ENCODE data around the gene HINT3.

The HINT3 gene

GRCh38 chr6:125942672-125943527 lies 13.7 kb upstream of the HINT3 start:
- H3K27me3 ChIP-seq (ENCODE audit: insufficient read depth, low read depth): no peaks in the 10 kb centered on the region
- no peaks in the 10 kb centered on the region for H3K79me2 ChIP-seq (ENCODE audit: insufficient read depth, low read depth)
- H2AFZ ChIP-seq (ENCODE audit: low read depth): no peak overlapping the region
- no peaks in the 10 kb centered on the region for H3K36me3 ChIP-seq (ENCODE audit: insufficient read depth)
- no peaks in the 10 kb centered on the region for H3K4me1 ChIP-seq (ENCODE audit: low read depth, poor library complexity, severe bottlenecking)
- no peaks in the 10 kb centered on the region for H4K20me1 ChIP-seq (ENCODE audit: insufficient read depth)
- no peak for TF ChIP-seq CTCF (conservative IDR thresholded peaks at IDR 0.05; ENCODE audit: low read depth, low read length)
- no peak overlapping the region for H3K4me2 ChIP-seq
- H3K9ac ChIP-seq: no peak overlapping the region
- no peak overlapping the region for H3K27ac ChIP-seq
- H3K4me3 ChIP-seq (IDR thresholded peaks at IDR 0.05; ENCODE audit: insufficient read depth, low read depth, low read length): no peak overlapping the region

- H3K27ac ChIP-seq: no peak overlapping the region
- H3K4me1 ChIP-seq (ENCODE audit: low read depth, poor library complexity, severe bottlenecking): no peaks in the 10 kb centered on the region
Measured at GRCh38 chr6:125943528-125944433, 12.8 kb upstream of the HINT3 start.

GRCh38 chr6:125944434-125944816 lies 12.1 kb upstream of the HINT3 start:
- no peak overlapping the region for H3K9ac ChIP-seq
- no peak overlapping the region for H2AFZ ChIP-seq (ENCODE audit: low read depth)
- no peaks in the 10 kb centered on the region for H4K20me1 ChIP-seq (ENCODE audit: insufficient read depth)
- H3K27ac ChIP-seq: no peak overlapping the region
- no peak overlapping the region for H3K4me3 ChIP-seq (IDR thresholded peaks at IDR 0.05; ENCODE audit: insufficient read depth, low read depth, low read length)
- H3K27me3 ChIP-seq (ENCODE audit: insufficient read depth, low read depth): no peaks in the 10 kb centered on the region
- TF ChIP-seq CTCF (conservative IDR thresholded peaks at IDR 0.05; ENCODE audit: low read depth, low read length): no peak
- H3K79me2 ChIP-seq (ENCODE audit: insufficient read depth, low read depth): no peaks in the 10 kb centered on the region
- no peaks in the 10 kb centered on the region for H3K4me1 ChIP-seq (ENCODE audit: low read depth, poor library complexity, severe bottlenecking)
- no peak overlapping the region for H3K4me2 ChIP-seq
- H3K36me3 ChIP-seq (ENCODE audit: insufficient read depth): no peaks in the 10 kb centered on the region

More at GRCh38 chr6:125943528-125944433, 12.8 kb upstream of the HINT3 start:
- H3K4me3 ChIP-seq (IDR thresholded peaks at IDR 0.05; ENCODE audit: insufficient read depth, low read depth, low read length): no peak overlapping the region
- no peak overlapping the region for H3K9ac ChIP-seq
- no peak overlapping the region for H2AFZ ChIP-seq (ENCODE audit: low read depth)
- no peak overlapping the region for H3K4me2 ChIP-seq
- H3K79me2 ChIP-seq (ENCODE audit: insufficient read depth, low read depth): no peaks in the 10 kb centered on the region
- no peaks in the 10 kb centered on the region for H3K36me3 ChIP-seq (ENCODE audit: insufficient read depth)
- no peaks in the 10 kb centered on the region for H3K27me3 ChIP-seq (ENCODE audit: insufficient read depth, low read depth)
- H4K20me1 ChIP-seq (ENCODE audit: insufficient read depth): no peaks in the 10 kb centered on the region
- no peak for TF ChIP-seq CTCF (conservative IDR thresholded peaks at IDR 0.05; ENCODE audit: low read depth, low read length)

- TF ChIP-seq CTCF (conservative IDR thresholded peaks at IDR 0.05; ENCODE audit: low read depth, low read length): no peak
- no peak overlapping the region for H3K4me3 ChIP-seq (IDR thresholded peaks at IDR 0.05; ENCODE audit: insufficient read depth, low read depth, low read length)
- H3K9ac ChIP-seq: no peak overlapping the region
- H2AFZ ChIP-seq (ENCODE audit: low read depth): no peak overlapping the region
- no peak overlapping the region for H3K27ac ChIP-seq
- no peaks in the 10 kb centered on the region for H3K36me3 ChIP-seq (ENCODE audit: insufficient read depth)
- no peaks in the 10 kb centered on the region for H4K20me1 ChIP-seq (ENCODE audit: insufficient read depth)
- no peaks in the 10 kb centered on the region for H3K79me2 ChIP-seq (ENCODE audit: insufficient read depth, low read depth)
- no peaks in the 10 kb centered on the region for H3K4me1 ChIP-seq (ENCODE audit: low read depth, poor library complexity, severe bottlenecking)
- no peak overlapping the region for H3K4me2 ChIP-seq
- no peaks in the 10 kb centered on the region for H3K27me3 ChIP-seq (ENCODE audit: insufficient read depth, low read depth)
Measured at GRCh38 chr6:125944896-125945295, 11.7 kb upstream of the HINT3 start.
